Body of pancreas (tissue), 4 donors: ENCODE data around the gene PRR12.

Experiments used
- POLR2A ChIP-seq, 3 donors: fragments of 450-650 bp; IDR thresholded peaks; one replicate each; pipeline ENCODE4 v1.6.1; 2016; ENCODE audit warnings: antibody characterized with exemption in 3 of 3, mild to moderate bottlenecking in 2 of 3
- TF ChIP-seq, protein P1 (sequence below), 7 experiments: fragments of 450-650 bp in 4 of 7; fragments of 200-600 bp in 3 of 7; sonication (generic) in 3 of 7; IDR thresholded peaks; one replicate each; pipeline ENCODE4 v1.5.1; 2016 to 2019; ENCODE audit warnings: antibody characterized with exemption in 7 of 7

DNA sequence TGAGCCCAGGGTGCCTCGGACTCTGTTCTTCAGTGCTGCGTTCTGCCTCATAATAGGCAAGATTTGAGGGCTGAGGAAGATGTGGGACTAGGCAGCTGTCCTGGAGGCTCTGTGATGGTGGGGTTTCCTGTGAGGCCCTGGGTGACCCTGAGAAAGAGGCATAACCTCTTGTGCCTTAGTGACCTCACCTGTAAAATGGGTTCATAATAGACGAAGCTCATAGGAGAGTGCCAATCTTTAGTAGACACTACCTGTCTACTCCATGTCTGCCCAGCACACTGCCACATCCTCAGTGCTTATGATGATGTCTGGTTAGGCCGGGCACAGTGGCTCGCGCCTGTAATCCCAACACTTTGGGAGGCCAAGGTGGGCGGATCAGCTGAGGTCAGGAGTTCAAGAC lies 25.6 kb downstream of the PRR12 start:
- TF ChIP-seq, protein P1, sequence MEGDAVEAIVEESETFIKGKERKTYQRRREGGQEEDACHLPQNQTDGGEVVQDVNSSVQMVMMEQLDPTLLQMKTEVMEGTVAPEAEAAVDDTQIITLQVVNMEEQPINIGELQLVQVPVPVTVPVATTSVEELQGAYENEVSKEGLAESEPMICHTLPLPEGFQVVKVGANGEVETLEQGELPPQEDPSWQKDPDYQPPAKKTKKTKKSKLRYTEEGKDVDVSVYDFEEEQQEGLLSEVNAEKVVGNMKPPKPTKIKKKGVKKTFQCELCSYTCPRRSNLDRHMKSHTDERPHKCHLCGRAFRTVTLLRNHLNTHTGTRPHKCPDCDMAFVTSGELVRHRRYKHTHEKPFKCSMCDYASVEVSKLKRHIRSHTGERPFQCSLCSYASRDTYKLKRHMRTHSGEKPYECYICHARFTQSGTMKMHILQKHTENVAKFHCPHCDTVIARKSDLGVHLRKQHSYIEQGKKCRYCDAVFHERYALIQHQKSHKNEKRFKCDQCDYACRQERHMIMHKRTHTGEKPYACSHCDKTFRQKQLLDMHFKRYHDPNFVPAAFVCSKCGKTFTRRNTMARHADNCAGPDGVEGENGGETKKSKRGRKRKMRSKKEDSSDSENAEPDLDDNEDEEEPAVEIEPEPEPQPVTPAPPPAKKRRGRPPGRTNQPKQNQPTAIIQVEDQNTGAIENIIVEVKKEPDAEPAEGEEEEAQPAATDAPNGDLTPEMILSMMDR (IDR thresholded peaks at IDR 0.05), result no peak
- no peak for TF ChIP-seq POLR2A (IDR thresholded peaks at IDR 0.05)
